Activated T-cell treated with anti-CD3 and anti-CD28 coated beads, Interleukin-2, amount 50 U/mL, for 48 hours (primary cell): Measurements from ENCODE around the gene TTC38.
A peak's percentile ranks its signal among the peaks of the same experiment; 100 is the strongest.

ENCODE experiments used
- DNase-seq, 2 experiments: peaks; one replicate each; pipeline ENCODE4 v3.0.0-alpha.2; 2020

Gene TTC38

GRCh38 chr22:46280063-46280817 is 12.4 kb downstream of the TTC38 start:
- DNase-seq = no peak

DNA sequence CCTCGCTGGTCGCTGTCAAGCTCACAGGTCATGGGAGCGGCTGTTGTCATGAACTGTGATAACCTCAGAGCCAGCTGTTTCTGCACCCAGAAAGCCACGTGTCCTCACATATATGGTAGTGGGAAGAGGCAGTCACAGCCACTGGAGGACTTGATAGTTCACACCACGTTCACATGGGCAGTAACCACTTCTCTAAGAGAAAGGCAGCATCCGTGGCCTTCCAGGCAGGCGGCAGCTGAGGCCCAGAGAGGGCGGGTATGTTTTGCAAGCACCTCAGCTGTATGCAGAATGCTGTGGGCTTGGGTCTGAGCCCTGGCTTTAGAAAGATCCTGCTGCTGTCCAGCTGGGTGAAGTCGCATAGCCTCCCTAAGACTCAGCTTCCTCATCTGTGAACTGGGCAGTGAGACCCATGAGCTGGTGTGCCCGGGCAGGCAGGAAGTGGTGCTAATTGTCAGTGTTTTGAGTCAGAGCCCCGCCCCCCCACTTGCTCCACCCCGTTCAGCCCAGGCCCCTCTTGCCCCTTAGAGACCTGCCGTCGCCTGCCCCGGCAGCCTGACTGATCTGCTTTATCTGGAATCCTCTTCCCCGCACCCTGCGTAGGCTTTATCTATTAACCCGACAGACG is 13.3 kb downstream of the TTC38 start:
- no peak for DNase-seq

GRCh38 chr22:46281866-46282678 is 14.3 kb downstream of the TTC38 start:
- no peak for DNase-seq

DNA sequence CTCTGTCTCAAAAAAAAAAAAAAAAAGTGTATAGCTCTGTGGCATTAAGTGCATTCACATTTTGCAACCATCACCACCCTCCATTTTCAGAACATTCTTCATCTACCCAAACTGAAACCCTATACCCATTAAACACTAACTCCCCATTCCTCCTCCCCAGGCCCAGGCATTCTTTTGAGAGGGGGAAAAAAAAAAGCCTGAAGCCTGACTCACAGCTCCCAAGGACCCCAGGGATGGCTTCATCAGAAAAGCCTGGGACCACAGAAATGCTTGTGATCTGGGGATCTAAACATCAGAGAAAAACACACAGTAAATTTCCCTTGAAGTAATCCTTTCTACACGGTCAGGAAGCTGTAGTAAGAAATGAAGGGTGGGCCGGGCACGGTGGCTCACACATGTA is 18.2 kb downstream of the TTC38 start:
- DNase-seq = no peak

DNA sequence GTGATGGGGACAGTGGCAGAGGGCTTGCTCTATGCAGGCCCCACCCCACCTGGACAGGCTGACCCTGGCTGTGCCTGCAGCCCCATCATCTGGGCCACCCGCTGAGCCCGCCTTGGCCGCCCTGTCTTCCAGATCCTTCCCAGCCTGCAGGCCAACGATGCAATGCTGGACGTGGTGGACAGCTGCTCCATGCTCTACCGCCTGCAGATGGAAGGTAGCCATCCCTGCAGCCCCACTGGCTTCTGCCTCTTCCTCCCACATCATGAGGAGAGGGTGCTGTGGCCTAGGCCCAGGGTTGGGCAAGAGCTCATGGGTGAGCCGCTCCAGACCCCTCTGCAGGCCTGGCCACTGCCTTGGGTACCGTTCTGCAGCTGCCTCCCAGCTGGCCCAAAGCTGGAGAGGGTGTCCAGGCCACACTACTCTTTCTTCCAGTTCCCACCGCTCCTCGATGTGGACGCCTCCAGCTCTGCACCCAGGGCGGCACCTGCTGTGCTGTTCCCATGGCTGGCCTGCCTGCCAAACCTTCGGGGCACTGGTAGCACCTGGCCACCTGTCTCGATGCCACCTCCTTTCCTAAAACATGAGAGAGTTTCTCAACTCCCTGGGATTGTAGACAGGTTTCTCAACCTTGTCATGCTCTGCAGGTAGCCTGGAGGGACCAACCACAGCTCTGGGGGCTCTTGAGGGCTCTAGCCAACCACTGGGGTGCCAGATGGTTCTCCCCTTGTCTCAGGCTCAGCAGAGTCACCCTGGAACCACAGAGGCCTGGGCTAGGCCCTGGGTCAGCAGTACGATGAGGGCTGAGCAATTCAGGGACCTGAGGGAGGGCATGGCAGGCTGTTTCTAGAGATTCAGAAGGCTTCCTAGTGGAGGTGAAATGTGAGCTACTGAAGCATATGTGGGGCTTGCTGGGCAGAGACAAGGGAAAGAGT is 19.4 kb downstream of the TTC38 start:
- DNase-seq = no peak

DNA sequence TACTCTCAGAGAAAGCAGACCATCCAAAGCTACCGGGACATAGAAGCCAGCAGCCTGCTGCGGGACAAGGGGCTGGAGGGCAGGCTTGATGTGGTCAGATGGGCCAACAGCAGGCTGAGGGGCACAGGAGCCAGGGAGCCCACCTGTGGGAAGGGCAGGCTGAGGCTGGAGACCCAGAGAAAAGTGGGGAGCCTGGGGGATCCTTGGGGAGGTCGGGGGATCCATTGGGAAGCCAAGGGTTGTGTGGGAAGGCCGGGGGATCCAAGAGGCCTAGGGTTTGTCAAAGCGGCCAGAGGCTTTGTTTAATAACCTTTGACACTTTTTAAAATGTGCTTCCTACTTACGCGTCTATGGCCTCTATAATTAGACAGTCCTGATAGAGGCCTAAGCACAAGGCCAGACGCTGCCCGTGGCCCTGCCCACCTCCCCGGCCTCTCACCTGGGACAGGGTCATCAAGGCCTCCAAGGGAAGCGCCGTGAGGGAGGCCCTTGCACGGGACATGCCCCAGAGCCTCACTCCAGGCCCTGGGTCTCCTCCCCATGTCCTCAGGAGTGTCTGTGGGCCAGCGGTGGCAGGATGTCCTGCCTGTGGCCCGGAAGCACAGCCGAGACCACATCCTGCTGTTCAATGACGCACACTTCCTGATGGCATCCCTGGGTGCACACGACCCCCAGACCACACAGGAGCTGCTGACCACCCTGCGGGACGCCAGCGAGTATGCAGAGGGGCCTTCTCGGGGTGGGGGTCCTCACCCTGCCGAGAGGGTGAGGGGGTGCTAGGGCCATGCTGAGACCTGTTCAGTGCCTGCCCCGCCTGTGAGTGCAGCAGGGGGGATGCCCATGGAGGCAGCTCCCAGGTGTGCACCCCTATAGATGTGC is 20.3 kb downstream of the TTC38 start:
- peak; percentile 38 to 52 for DNase-seq

DNA sequence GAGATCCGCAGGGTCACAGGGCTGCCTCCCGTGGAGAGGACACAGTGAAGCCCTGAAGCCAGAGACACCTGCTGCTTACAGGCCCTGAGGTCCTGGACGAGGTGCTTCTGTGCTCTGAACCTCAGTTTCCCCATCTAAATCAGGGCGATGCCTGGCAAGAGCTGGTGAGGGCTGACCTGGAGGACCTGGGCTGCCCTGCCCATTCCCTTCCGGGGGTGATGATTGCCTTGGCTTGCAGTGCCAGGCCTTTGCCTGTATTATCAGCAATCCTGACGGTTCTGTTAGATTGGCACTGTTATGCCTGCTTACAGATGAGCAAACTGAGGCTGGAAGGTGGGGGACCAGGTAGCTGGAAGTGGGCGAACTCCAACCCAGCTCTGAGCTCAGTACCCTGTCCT is 21.0 kb downstream of the TTC38 start:
- no peak for DNase-seq

DNA sequence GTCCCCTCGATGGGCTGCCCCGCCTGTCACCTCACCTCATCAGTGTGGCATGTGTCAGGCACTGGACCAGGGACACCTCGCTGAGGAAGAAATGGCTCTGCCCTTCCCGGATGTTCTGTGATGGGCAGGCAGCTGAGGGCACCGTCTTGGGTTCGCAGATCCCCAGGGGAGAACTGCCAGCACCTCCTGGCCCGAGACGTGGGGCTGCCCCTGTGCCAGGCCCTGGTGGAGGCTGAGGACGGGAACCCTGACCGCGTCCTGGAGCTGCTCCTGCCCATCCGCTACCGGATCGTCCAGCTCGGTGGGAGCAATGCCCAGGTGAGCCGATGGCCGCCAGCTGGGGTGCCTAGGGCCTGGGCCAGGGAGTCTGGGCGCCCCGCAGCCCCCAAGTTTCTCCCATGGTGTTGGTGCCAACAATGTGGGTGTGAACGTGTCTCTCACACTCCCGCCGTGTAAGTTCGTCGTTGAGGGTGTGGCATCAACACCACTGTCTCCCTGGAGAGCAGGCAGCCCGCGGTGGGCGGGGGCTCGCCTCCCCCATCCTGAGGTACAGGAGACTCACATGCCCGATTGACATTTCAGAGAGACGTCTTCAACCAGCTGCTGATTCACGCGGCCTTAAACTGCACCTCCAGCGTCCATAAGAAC is 21.6 kb downstream of the TTC38 start:
- DNase-seq = no peak

- no peak for DNase-seq
Measured at GRCh38 chr22:46290121-46290842, 22.5 kb downstream of the TTC38 start.

- DNase-seq = no peak
Measured at GRCh38 chr22:46290843-46291785, 23.3 kb downstream of the TTC38 start.

DNA sequence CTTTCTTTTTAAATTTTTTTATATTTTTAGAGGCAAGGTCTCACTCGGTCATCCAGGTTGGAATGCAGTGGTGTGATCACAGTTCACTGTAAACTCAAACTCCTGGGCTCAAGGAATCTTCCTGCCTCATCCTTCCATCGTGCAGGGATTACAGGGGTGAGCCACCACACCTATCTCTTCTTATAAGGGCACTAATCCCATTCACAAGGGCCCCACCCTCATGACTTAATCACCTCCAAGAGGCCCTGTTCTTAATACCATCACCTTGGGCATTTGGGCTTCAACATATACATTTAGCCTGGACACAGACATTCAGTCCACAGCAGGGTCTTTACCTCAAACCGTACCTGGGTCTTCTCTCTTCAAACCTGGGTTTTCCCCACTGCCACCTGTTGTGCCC is 24.4 kb downstream of the TTC38 start:
- no peak for DNase-seq

DNA sequence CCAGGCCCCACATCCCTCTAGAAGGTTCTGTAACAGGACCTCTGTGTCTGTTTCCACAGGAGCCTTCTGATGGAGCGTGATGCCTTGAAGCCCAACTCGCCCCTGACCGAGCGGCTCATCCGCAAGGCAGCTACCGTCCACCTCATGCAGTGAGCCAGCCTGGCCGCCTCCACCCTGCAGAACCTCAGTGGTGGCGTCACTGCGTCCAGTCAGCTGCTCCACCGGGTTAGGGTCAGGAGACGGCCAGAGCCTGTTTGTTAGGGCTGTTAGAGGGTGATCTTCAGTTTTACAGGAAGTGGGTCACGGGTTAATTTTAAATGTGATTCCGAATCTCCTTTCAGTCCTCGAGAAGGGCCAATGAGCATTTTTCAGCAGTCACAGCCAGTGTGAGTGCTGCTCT is 24.9 kb downstream of the TTC38 start:
- DNase-seq = no peak

- DNase-seq = peak; percentile 35 to 48
Measured at GRCh38 chr22:46293577-46294260, 25.9 kb downstream of the TTC38 start.

- DNase-seq = no peak
Measured at GRCh38 chr22:46294784-46295183, 27.0 kb downstream of the TTC38 start.

DNA sequence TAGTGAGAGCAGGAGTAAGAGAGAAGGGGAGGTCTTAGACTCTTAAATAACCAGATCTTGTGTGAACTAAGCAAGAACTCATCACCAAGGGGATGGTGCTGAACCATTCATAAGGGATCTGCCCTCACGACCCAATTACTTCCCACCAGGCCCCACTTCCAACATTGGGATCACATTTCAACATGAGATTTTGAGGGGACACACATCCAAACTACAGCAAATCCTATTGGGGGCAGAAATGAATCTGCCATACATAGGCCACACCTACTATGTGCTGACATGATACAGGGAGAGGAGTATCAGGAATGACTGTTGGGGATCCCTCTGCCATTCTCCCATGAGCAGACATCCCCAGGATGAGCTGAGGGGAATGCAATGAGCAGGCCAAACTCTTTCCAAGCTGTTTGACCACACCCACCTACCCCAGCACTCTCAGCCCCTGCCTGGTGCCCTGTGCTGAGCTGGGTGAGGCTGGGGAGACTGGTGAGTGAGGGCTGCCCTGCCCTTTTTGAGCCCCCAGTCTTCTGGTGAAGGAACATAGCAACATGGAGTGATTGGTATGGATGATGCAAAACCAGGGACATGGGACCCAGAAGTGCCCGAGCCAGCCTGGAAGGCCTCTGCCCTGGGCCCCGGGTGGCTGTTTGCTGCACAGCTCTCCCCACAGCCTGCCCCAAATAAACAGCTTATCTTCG is 27.6 kb downstream of the TTC38 start:
- no peak for DNase-seq

GRCh38 chr22:46296257-46297150 is 28.7 kb downstream of the TTC38 start, which contains the start of gene GTSE1:
Gene GTSE1 (plus strand): TSS chr22:46296870. CDS start chr22:46297401, 531 bp downstream.
- DNase-seq = peak; percentile 97
